Measurements from ENCODE around the gene SDHAF1.
"Not testable (repeated sequence)": the region's sequence is repeated elsewhere in the genome, so short reads cannot be mapped to it uniquely, and the experiment has no call there.

The SDHAF1 gene

GRCh38 chr19:35995048-35995993 is at the start of gene SDHAF1:
TSS of gene SDHAF1 (plus strand) at chr19:35995188. CDS start at chr19:35995275, 87 bp downstream.
- peak; percentile 89 to 96 for DNase-seq

GRCh38 chr19:35946203-35946602 is 48.8 kb upstream of the SDHAF1 start:
- DNase-seq: no peak

GRCh38 chr19:35949131-35949530 is 45.9 kb upstream of the SDHAF1 start:
- DNase-seq: no peak

GRCh38 chr19:35955881-35956634 is 38.9 kb upstream of the SDHAF1 start:
- DNase-seq: no peak

- not testable (repeated sequence) for DNase-seq
Measured at GRCh38 chr19:35957411-35957810, 37.6 kb upstream of the SDHAF1 start.

GRCh38 chr19:35958660-35959039 is 36.3 kb upstream of the SDHAF1 start:
- no peak for DNase-seq

GRCh38 chr19:35959040-35959967 is 35.7 kb upstream of the SDHAF1 start:
- no peak for DNase-seq

- DNase-seq: no peak
Measured at GRCh38 chr19:35959968-35960320, 35.0 kb upstream of the SDHAF1 start.

GRCh38 chr19:35960432-35960972 is 34.5 kb upstream of the SDHAF1 start:
- DNase-seq: no peak

GRCh38 chr19:35963514-35963913 is 31.5 kb upstream of the SDHAF1 start:
- peak; percentile 51 to 67 for DNase-seq

- DNase-seq: no peak
Measured at GRCh38 chr19:35966771-35967170, 28.2 kb upstream of the SDHAF1 start.

- no peak for DNase-seq
Measured at GRCh38 chr19:35973487-35973886, 21.5 kb upstream of the SDHAF1 start.

- peak; percentile 48 to 50 for DNase-seq
Measured at GRCh38 chr19:35975608-35976214, 19.3 kb upstream of the SDHAF1 start.

GRCh38 chr19:35977446-35978222 is 17.4 kb upstream of the SDHAF1 start:
- DNase-seq: peak; percentile 53 to 61

- DNase-seq: no peak
Measured at GRCh38 chr19:35978271-35978670, 16.7 kb upstream of the SDHAF1 start.

GRCh38 chr19:35978832-35979365 is 16.1 kb upstream of the SDHAF1 start:
- DNase-seq: no peak

- not testable (repeated sequence) for DNase-seq
Measured at GRCh38 chr19:35980997-35981396, 14.0 kb upstream of the SDHAF1 start.

GRCh38 chr19:35983177-35983576 is 11.8 kb upstream of the SDHAF1 start:
- no peak for DNase-seq

- no peak for DNase-seq
Measured at GRCh38 chr19:35986111-35986510, 8.9 kb upstream of the SDHAF1 start.

- peak; percentile 54 to 69 for DNase-seq
Measured at GRCh38 chr19:35986664-35987570, 8.1 kb upstream of the SDHAF1 start.
